Anterior cingulate cortex (tissue), 58 donors: Measurements from ENCODE around the gene PHACTR4.
"Not testable (repeated sequence)": the region's sequence is repeated elsewhere in the genome, so short reads cannot be mapped to it uniquely, and the experiment has no call there.

Experiments used
- DNase-seq, 58 donors: peaks; one replicate each; lab custom pipeline; 2025; lab: John Stamatoyannopoulos, UW

PHACTR4 gene

GRCh38 chr1:28518745-28519341 is 149.3 kb downstream of the PHACTR4 start:
- no peak for DNase-seq

- no peak for DNase-seq
Measured at GRCh38 chr1:28519946-28520725, 150.6 kb downstream of the PHACTR4 start.

GRCh38 chr1:28520796-28521195 is 151.3 kb downstream of the PHACTR4 start:
- DNase-seq: not testable (repeated sequence)

GRCh38 chr1:28521502-28522164 is 152.1 kb downstream of the PHACTR4 start:
- DNase-seq: no peak

- not testable (repeated sequence) for DNase-seq
Measured at GRCh38 chr1:28522537-28522936, 153.0 kb downstream of the PHACTR4 start.

- not testable (repeated sequence) for DNase-seq
Measured at GRCh38 chr1:28525002-28525642, 155.6 kb downstream of the PHACTR4 start.

- no peak for DNase-seq
Measured at GRCh38 chr1:28526886-28527285, 157.3 kb downstream of the PHACTR4 start.

GRCh38 chr1:28530456-28530855 is 160.9 kb downstream of the PHACTR4 start:
- DNase-seq: no peak

- no peak for DNase-seq
Measured at GRCh38 chr1:28534671-28535070, 165.1 kb downstream of the PHACTR4 start.

GRCh38 chr1:28535180-28535579 is 165.6 kb downstream of the PHACTR4 start:
- DNase-seq: no peak

- DNase-seq: peak in 26 of 58 donors; percentile 0 to 41 (median 10)
Measured at GRCh38 chr1:28537457-28538199, 168.1 kb downstream of the PHACTR4 start.

GRCh38 chr1:28538286-28538685 is 168.7 kb downstream of the PHACTR4 start:
- no peak for DNase-seq

- DNase-seq: no peak
Measured at GRCh38 chr1:28540651-28541050, 171.1 kb downstream of the PHACTR4 start.

- DNase-seq: not testable (repeated sequence)
Measured at GRCh38 chr1:28541414-28542015, 172.0 kb downstream of the PHACTR4 start.

- no peak for DNase-seq
Measured at GRCh38 chr1:28545246-28545628, 175.7 kb downstream of the PHACTR4 start.

GRCh38 chr1:28548318-28548717 is 178.8 kb downstream of the PHACTR4 start:
- DNase-seq: no peak
